GM12865 (cell line): ENCODE measurements around the gene MACF1.

Experiments used
- DNase-seq: peaks from one replicate; pipeline ENCODE4 v3.0.0; 2010; ENCODE audit warnings: low read depth
- H3K4me3 ChIP-seq: 2 replicates; pipeline ENCODE4 v1.5.1; 2011; ENCODE audit warnings: mild to moderate bottlenecking, low read depth, low read length, control low read depth
- CTCF ChIP-seq: IDR thresholded peaks from 2 replicates; pipeline ENCODE4 v1.5.1; 2011; ENCODE audit warnings: low read length, control low read depth, low read depth, inconsistent platforms; ENCODE audit not compliant: insufficient read depth; ENCODE audit errors: missing control alignments

MACF1 gene

DNA sequence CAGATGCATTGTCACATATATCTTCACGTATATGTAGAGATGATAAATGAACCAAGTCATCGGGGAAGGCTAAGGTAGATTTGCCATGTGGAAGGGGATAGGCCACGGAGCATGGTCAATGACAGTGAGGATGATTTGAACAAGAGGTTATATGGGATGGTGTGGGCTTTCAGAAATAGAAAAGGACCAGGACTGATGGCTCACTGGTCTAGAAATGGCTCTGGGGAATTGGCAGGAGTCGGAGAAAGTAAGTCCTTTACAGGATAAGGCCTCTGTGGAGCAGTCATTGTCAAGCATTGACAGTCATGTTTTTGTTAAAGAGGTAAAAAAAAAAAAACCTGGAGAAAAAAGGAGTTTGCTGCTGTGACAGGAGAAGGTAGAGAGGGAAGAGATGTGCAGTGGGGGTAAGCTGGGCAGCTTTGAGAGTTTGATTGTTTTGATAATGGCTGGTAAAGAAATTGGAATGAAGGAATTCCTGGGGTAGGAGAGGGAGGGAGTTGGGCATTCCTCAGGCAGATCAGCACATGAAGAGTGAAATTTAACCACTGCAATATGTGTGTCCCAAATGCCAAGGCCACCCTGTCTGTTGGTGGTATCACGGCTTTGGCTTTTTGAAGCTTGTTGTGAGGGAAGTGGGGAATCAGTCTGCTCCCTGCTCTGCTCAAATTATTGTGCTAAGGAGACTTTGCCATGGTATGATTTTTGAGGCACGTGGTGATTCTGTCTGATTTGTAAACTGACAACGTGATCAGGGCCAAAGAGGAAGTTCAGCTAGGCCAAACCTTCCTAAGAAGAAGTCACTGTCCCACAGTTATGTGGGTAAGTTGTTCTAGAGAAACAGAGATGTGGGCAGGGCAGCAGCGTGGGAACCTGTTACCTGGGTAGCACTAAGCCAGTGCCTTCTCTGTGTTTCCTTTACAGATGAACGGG is 26.0 kb downstream of the MACF1 start:
- no peak for TF ChIP-seq CTCF
- DNase-seq = peak; percentile 67
- no peak overlapping the region for H3K4me3 ChIP-seq

DNA sequence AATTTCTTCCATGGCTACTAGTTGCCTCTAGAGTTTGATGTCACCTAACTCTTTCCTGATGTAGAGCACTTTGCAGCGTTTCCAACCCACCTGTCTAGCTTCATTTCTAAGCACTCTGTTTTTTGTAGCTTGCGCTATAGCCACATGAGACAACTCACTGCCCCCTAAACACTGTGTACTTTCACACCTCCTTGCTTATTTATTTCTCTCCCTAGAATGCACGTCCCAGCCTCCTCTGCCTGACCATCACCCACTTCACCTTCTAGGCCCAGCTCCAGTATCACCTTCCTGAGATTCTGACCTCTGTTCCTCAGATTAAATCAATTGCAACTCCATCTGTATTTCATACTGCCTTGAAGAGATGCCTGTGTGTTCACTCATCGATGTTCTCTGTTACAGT is 32.5 kb downstream of the MACF1 start:
- no peak overlapping the region for H3K4me3 ChIP-seq
- TF ChIP-seq CTCF = no peak
- no peak for DNase-seq

DNA sequence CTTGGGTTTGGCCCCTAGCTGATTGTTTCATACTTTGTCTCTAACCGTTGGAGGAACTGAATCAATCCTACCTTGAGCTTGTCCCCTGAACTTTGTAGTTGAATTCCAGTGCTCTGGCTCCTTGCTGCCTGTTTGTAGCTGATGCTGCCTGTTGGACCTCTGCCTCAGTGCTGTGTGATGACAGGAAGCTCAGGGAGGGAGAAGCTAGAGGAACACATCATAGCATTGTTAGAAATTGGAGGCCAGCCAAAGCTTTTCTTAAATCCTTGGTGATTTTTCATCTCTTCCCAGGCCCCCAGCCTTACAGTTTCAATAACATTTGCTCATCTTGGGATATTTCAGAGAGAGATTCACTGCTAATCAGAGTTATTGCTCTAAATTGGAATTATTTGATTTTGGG is 34.0 kb downstream of the MACF1 start:
- no peak overlapping the region for H3K4me3 ChIP-seq
- no peak for TF ChIP-seq CTCF
- DNase-seq = no peak

DNA sequence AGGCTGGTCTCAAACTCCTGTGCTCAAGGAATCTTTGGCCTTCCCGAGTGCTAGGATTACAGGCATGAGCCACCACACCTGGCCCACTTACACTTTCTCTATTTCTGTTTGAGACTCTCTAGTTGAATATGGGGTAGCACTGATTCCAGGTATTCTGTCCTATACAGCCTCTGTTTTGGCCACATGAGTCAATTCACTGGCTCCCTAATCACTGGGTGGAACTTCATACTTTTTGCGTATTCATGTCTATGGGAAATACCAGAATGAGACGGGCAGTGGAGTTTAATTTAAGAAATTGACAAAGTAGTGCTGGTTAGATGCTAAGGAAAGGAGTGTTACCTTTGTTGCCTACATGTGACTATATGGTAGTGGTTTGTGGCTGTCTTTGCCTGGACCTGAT is 35.5 kb downstream of the MACF1 start:
- TF ChIP-seq CTCF = no peak
- DNase-seq = no peak
- no peak overlapping the region for H3K4me3 ChIP-seq

GRCh38 chr1:39243302-39243701 is 38.8 kb downstream of the MACF1 start:
- H3K4me3 ChIP-seq = no peak overlapping the region
- no peak for DNase-seq
- TF ChIP-seq CTCF = no peak

DNA sequence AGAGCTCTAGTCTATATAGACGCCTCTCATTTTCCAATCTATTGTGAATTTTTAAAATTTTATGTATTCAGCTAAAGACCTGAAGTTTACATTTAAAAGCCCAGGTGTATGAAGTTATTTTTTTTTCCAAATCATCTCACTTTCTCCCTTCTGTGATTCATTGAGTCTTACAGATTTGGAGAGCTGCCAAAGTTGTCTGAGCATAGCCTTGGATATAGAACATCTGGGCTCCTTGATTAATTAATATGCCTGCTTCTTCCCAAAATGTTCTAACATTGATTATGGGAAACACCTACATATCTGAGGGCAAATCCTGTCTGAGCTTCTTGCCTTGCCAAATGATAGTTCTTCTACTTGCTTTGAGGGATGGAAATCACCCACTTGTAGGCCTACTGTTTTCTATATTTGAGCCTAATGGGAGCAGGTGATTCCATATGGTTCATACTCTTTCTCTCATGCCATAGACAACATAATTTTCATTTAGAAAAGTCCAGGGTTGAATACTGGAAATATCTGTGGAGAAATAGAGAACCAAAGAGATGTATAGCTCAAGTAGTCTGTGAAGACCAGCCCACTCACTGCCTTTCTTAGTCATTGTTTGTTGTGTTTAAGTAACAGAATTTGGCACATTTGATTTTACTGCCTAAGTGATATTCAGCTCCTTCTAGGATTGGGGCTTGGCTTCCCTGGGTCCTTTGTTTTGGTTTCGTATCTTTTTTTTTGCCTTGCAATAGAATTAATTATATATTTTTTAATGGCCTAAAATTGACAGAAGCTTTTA is 46.2 kb downstream of the MACF1 start:
- TF ChIP-seq CTCF = no peak
- H3K4me3 ChIP-seq = no peak overlapping the region
- no peak for DNase-seq
